Panc1 (cell line): Measurements from ENCODE around the gene UBE2Q1.

Experiments used
- POLR2AphosphoS5 ChIP-seq: IDR thresholded peaks from 2 replicates; pipeline ENCODE4 v1.6.1; 2012; ENCODE audit warnings: mild to moderate bottlenecking, low read depth, low read length, moderate library complexity
- SIN3A ChIP-seq: IDR thresholded peaks from 2 replicates; pipeline ENCODE4 v1.6.1; 2012; ENCODE audit warnings: low read depth, mild to moderate bottlenecking, low read length, moderate library complexity, borderline replicate concordance; ENCODE audit not compliant: insufficient read depth
- TF ChIP-seq, protein P1 (sequence below): fragments of 450-650 bp; IDR thresholded peaks from 2 replicates; pipeline ENCODE4 v1.5.1; 2017; ENCODE audit warnings: mild to moderate bottlenecking
- TF ChIP-seq, protein P2 (sequence below), 2 experiments: IDR thresholded peaks; 2 replicates each; pipeline ENCODE4 v1.6.1; 2011 to 2012; ENCODE audit warnings: low read depth in 2 of 2, control low read depth in 1 of 2, low read length in 1 of 2, mild to moderate bottlenecking in 1 of 2, moderate library complexity in 1 of 2; ENCODE audit not compliant: insufficient read depth in 1 of 2

DNA sequence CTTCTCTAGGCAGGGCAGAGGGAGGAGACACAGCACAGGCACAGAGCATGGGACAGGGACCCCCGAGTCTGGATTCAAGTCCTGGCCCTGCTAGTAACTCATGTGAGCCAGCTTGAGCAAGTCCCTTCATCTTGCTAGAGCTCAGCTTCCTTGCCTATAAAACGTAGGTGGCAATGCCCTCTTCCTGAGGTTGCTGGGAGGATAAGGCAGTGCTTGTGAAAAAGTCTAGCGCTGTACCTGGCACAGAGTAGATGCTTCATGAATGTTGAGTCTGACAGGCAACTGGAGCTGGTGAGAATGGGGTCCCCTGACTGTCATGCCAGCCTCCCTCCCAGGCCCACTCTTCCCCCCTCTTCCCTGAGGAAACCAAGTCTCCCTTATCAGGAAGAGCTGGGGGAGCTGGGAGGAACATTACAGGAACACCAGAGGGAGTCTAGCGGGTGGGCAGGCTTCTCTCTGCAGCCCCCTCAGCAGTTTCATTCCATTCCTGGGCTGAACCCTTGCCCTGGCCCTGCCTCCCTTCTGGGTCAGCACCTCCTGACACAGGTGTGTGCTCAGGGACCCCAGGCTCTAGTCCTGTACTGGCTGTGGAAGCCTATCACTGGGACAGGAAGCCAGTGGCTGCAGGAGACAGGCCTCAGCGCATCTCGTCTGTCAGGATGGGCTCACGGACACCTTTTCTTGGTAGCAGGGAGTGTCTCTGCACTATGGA is 19.0 kb upstream of the UBE2Q1 start:
- TF ChIP-seq, protein P1, sequence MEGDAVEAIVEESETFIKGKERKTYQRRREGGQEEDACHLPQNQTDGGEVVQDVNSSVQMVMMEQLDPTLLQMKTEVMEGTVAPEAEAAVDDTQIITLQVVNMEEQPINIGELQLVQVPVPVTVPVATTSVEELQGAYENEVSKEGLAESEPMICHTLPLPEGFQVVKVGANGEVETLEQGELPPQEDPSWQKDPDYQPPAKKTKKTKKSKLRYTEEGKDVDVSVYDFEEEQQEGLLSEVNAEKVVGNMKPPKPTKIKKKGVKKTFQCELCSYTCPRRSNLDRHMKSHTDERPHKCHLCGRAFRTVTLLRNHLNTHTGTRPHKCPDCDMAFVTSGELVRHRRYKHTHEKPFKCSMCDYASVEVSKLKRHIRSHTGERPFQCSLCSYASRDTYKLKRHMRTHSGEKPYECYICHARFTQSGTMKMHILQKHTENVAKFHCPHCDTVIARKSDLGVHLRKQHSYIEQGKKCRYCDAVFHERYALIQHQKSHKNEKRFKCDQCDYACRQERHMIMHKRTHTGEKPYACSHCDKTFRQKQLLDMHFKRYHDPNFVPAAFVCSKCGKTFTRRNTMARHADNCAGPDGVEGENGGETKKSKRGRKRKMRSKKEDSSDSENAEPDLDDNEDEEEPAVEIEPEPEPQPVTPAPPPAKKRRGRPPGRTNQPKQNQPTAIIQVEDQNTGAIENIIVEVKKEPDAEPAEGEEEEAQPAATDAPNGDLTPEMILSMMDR, result no peak
- TF ChIP-seq, protein P2, sequence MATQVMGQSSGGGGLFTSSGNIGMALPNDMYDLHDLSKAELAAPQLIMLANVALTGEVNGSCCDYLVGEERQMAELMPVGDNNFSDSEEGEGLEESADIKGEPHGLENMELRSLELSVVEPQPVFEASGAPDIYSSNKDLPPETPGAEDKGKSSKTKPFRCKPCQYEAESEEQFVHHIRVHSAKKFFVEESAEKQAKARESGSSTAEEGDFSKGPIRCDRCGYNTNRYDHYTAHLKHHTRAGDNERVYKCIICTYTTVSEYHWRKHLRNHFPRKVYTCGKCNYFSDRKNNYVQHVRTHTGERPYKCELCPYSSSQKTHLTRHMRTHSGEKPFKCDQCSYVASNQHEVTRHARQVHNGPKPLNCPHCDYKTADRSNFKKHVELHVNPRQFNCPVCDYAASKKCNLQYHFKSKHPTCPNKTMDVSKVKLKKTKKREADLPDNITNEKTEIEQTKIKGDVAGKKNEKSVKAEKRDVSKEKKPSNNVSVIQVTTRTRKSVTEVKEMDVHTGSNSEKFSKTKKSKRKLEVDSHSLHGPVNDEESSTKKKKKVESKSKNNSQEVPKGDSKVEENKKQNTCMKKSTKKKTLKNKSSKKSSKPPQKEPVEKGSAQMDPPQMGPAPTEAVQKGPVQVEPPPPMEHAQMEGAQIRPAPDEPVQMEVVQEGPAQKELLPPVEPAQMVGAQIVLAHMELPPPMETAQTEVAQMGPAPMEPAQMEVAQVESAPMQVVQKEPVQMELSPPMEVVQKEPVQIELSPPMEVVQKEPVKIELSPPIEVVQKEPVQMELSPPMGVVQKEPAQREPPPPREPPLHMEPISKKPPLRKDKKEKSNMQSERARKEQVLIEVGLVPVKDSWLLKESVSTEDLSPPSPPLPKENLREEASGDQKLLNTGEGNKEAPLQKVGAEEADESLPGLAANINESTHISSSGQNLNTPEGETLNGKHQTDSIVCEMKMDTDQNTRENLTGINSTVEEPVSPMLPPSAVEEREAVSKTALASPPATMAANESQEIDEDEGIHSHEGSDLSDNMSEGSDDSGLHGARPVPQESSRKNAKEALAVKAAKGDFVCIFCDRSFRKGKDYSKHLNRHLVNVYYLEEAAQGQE (IDR thresholded peaks at IDR 0.05; ENCODE audit: insufficient read depth in 1 of 2, low read depth in 2 of 2, low read length in 1 of 2), result no peak
- TF ChIP-seq POLR2AphosphoS5, result no peak
- TF ChIP-seq SIN3A, result no peak
